SJSA1 (cell line): ENCODE data around the gene TMEM169. TPM values are rescaled to one million over a fixed set of nuclear protein-coding genes. Genes with fewer than 3 reads are reported as not detected.

ENCODE experiments used
- DNase-seq, 2 experiments: peaks; one replicate each; pipeline ENCODE4 v3.0.0-alpha.2; 2015 to 2020; ENCODE audit warnings: low spot score in 2 of 2, low read depth in 1 of 2
- H3K27ac ChIP-seq: fragments of 250-450 bp; sonication (Bioruptor Pico); 2 replicates; pipeline ENCODE4 v1.5.1; 2020; ENCODE audit warnings: mild to moderate bottlenecking, moderate library complexity
- H3K27me3 ChIP-seq: fragments of 250-450 bp; sonication (Bioruptor Pico); replicated peaks from 2 replicates; pipeline ENCODE4 v1.5.1; 2020; ENCODE audit warnings: mild to moderate bottlenecking, moderate library complexity
- H3K36me3 ChIP-seq: fragments of 250-450 bp; sonication (Bioruptor Pico); 2 replicates; pipeline ENCODE4 v1.5.1; 2020; ENCODE audit warnings: mild to moderate bottlenecking
- H3K4me1 ChIP-seq: fragments of 250-450 bp; sonication (Bioruptor Pico); replicated peaks from 2 replicates; pipeline ENCODE4 v1.6.1; 2021; ENCODE audit warnings: mild to moderate bottlenecking
- H3K4me3 ChIP-seq: fragments of 250-450 bp; sonication (Bioruptor Pico); 2 replicates; pipeline ENCODE4 v1.5.1; 2020; ENCODE audit warnings: mild to moderate bottlenecking
- H3K9me3 ChIP-seq: fragments of 250-450 bp; sonication (Bioruptor Pico); replicated peaks from 2 replicates; pipeline ENCODE4 v1.5.1; 2020; ENCODE audit warnings: mild to moderate bottlenecking
- total RNA-seq: library from RNA; depleted of rRNA; stranded (reverse); fragments of >200 nt; shearing (Covaris generic); gene quantifications from 2 replicates; pipeline ENCODE4 v1.2.3, GENCODE V29; 2014; rRNA removed

The TMEM169 gene
- total RNA-seq, 1 experiment from 2014 or later = 0.84 TPM

- Histone ChIP-seq H3K36me3 (peaks cover 96% of the 10 kb centered on the region), H3K27ac (no peak overlapping the region), H3K4me3 (no peak overlapping the region)
Observed at GRCh38 chr2:216142540-216142939, 60.8 kb downstream of the TMEM169 start.

GRCh38 chr2:216144372-216144771, 62.7 kb downstream of the TMEM169 start:
- H3K36me3 ChIP-seq = peaks cover 96% of the 10 kb centered on the region
- DNase-seq = no peak
- 0 out of 2 replicates have a peak, but pooled peaks cover under 1% of the 10 kb centered on the region for H3K4me1 ChIP-seq
- no peak overlapping the region for H3K27ac ChIP-seq
- no peak overlapping the region for H3K4me3 ChIP-seq
- H3K9me3 ChIP-seq = no peaks in the 10 kb centered on the region
- H3K27me3 ChIP-seq = no peaks in the 10 kb centered on the region

More at GRCh38 chr2:216142540-216142939, 60.8 kb downstream of the TMEM169 start:
- H3K9me3 ChIP-seq = no peaks in the 10 kb centered on the region
- no peaks in the 10 kb centered on the region for H3K27me3 ChIP-seq
- H3K4me1 ChIP-seq = no peaks in the 10 kb centered on the region
- no peak for DNase-seq

GRCh38 chr2:216144857-216145256, 63.1 kb downstream of the TMEM169 start:
- H3K9me3 ChIP-seq = no peaks in the 10 kb centered on the region
- DNase-seq = no peak
- peaks cover 96% of the 10 kb centered on the region for H3K36me3 ChIP-seq
- no peaks in the 10 kb centered on the region for H3K27me3 ChIP-seq
- H3K4me1 ChIP-seq = 0 out of 2 replicates have a peak, but pooled peaks cover 3% of the 10 kb centered on the region
- H3K4me3 ChIP-seq = no peak overlapping the region
- H3K27ac ChIP-seq = no peak overlapping the region; the same call in 1 of the 2 replicates

GRCh38 chr2:216146573-216146972, 64.9 kb downstream of the TMEM169 start:
- no peak overlapping the region for H3K4me3 ChIP-seq
- H3K27me3 ChIP-seq = no peaks in the 10 kb centered on the region
- H3K9me3 ChIP-seq = no peaks in the 10 kb centered on the region
- no peak for DNase-seq
- peaks cover 98% of the 10 kb centered on the region for H3K36me3 ChIP-seq
- H3K27ac ChIP-seq = no peak overlapping the region
- 0 out of 2 replicates have a peak, but pooled peaks cover 3% of the 10 kb centered on the region for H3K4me1 ChIP-seq

GRCh38 chr2:216147172-216148131, 65.7 kb downstream of the TMEM169 start:
- no peak for DNase-seq
- Histone ChIP-seq H3K4me1 (0 out of 2 replicates have a peak, but pooled peaks cover 3% of the 10 kb centered on the region), H3K9me3 (no peaks in the 10 kb centered on the region), H3K27me3 (no peaks in the 10 kb centered on the region), H3K36me3 (peaks cover 96% of the 10 kb centered on the region), H3K4me3 (no peak overlapping the region), H3K27ac (no peak overlapping the region)

- Histone ChIP-seq H3K36me3 (peaks cover 98% of the 10 kb centered on the region), H3K9me3 (no peaks in the 10 kb centered on the region), H3K4me3 (no peak overlapping the region), H3K27me3 (no peaks in the 10 kb centered on the region), H3K27ac (no peak overlapping the region), H3K4me1 (0 out of 2 replicates have a peak, but pooled peaks cover 3% of the 10 kb centered on the region)
- DNase-seq = no peak
Observed at GRCh38 chr2:216148983-216149382, 67.3 kb downstream of the TMEM169 start.

- no peaks in the 10 kb centered on the region for H3K27me3 ChIP-seq
- H3K4me1 ChIP-seq = 0 out of 2 replicates have a peak, but pooled peaks cover 3% of the 10 kb centered on the region
- H3K9me3 ChIP-seq = no peaks in the 10 kb centered on the region
- DNase-seq = no peak
- peaks cover 98% of the 10 kb centered on the region for H3K36me3 ChIP-seq
- H3K4me3 ChIP-seq = no peak overlapping the region
- no peak overlapping the region for H3K27ac ChIP-seq
Observed at GRCh38 chr2:216149741-216150140, 68.0 kb downstream of the TMEM169 start.

- Histone ChIP-seq H3K36me3 (peaks cover 96% of the 10 kb centered on the region), H3K4me3 (no peak overlapping the region), H3K9me3 (no peaks in the 10 kb centered on the region), H3K27me3 (no peaks in the 10 kb centered on the region), H3K27ac (no peak overlapping the region), H3K4me1 (0 out of 2 replicates have a peak, but pooled peaks cover 3% of the 10 kb centered on the region)
- peak in 1 of 2 experiments; percentile 14 for DNase-seq
Observed at GRCh38 chr2:216151313-216152025, 69.8 kb downstream of the TMEM169 start.

Other genes starting within 250 kb of the TMEM169 start
- 0.22 and 1.9 TPM in 2 replicates for gene MREG, start 68.4 kb upstream of the TMEM169 start, total RNA-seq
- 7.8 and 24.7 TPM in 2 replicates for gene PECR, start 110 bp upstream of the TMEM169 start, total RNA-seq
- 299 and 387 TPM in 2 replicates for gene XRCC5, start 27.4 kb downstream of the TMEM169 start, total RNA-seq